Left kidney (tissue), 2 donors: ENCODE data around the gene PSME1. TPM values are rescaled to one million over a fixed set of nuclear protein-coding genes. Genes with fewer than 3 reads are reported as not detected.
A peak's percentile ranks its signal among the peaks of the same experiment; 100 is the strongest.

Experiments used
- DNase-seq: peaks from one replicate; pipeline ENCODE4 v3.0.0-alpha.2; 2013
- polyA plus RNA-seq: library from polyadenylated mRNA; unstranded; fragments of 120-200 nt; gene quantifications from one replicate; pipeline ENCODE4 v1.2.1, GENCODE V29; 2013; ENCODE audit not compliant: insufficient read length

Gene PSME1
- polyA plus RNA-seq, 1 donor = 191 TPM

GRCh38 chr14:24146453-24146977 is 10.5 kb downstream of the PSME1 start, which contains the start of gene PSME2:
Gene PSME2, minus strand, starts transcription at chr14:24146610. Its CDS starts 29 bp downstream, at chr14:24146581.
- peak; percentile 96 for DNase-seq

GRCh38 chr14:24146978-24147760 is 11.2 kb downstream of the PSME1 start, which contains the start of gene RNF31:
Gene RNF31, plus strand, starts transcription at chr14:24147498. Its CDS starts 201 bp downstream, at chr14:24147699.
- DNase-seq = peak; percentile 99

GRCh38 chr14:24147761-24148428 is 11.9 kb downstream of the PSME1 start:
- DNase-seq = no peak

DNA sequence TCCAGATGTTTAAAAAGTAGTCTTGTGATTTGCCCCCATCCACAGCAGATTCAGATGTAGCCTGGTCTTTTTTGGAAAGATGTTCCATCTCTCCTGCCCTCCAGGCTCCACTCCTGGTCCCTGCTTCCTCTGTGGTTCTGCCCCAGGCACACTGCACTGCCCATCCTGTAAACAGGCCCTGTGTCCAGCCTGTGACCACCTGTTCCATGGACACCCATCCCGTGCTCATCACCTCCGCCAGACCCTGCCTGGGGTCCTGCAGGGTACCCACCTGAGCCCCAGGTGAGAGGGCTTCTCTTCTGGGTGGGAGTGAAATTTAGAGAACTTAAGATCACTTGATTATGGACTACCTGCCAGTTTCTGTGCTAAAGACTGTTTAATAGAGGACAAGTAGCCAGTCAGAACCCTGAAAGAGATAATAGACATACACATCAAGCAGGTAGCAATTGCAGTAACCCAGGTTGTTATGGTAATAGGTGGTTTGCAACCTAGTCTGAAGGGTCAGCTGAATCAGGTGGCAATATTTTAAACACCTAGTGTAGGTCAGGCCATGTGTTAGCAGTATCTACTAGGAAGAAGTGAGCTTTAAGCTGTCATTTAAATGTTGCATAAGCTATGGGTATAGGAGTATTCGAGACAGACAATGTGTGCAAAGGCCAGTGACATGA is 13.4 kb downstream of the PSME1 start:
- no peak for DNase-seq

GRCh38 chr14:24150061-24150460 is 14.1 kb downstream of the PSME1 start:
- no peak for DNase-seq

GRCh38 chr14:24150567-24150966 is 14.6 kb downstream of the PSME1 start:
- DNase-seq = no peak

- DNase-seq = no peak
These were observed 15.0 kb downstream of the PSME1 start for GRCh38 chr14:24150993-24151392.

GRCh38 chr14:24151404-24152080 is 15.5 kb downstream of the PSME1 start:
- no peak for DNase-seq

DNA sequence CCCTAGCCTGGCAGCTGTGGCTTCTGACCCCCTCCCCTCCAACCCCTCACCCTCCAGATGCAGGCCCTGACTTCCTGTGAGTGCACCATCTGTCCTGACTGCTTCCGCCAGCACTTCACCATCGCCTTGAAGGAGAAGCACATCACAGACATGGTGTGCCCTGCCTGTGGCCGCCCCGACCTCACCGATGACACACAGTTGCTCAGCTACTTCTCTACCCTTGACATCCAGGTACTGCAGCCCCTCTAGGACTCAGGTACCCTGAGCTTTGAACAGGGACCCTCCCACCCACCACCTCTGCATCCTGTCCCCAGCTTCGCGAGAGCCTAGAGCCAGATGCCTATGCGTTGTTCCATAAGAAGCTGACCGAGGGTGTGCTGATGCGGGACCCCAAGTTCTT is 19.1 kb downstream of the PSME1 start:
- no peak for DNase-seq

- no peak for DNase-seq
These were observed 20.8 kb downstream of the PSME1 start for GRCh38 chr14:24156840-24157239.

DNA sequence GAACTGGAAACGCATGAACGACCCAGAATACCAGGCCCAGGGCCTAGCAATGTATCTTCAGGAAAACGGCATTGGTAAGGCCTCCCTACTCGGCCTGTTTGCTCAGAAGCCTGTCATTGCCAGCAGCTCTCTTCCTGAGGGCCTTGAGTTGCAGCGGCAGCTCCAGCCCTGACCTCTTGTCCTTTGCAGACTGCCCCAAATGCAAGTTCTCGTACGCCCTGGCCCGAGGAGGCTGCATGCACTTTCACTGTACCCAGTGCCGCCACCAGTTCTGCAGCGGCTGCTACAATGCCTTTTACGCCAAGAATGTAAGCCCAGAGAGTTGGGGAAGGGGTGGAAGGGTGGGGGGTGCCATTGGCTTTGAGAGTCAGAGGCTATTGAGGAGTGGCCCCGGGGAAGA is 21.3 kb downstream of the PSME1 start:
- DNase-seq = no peak

- DNase-seq = no peak
These were observed 23.9 kb downstream of the PSME1 start for GRCh38 chr14:24159777-24160498.

GRCh38 chr14:24160499-24160849 is 24.5 kb downstream of the PSME1 start:
- no peak for DNase-seq

- peak; percentile 97 for DNase-seq
These were observed 25.1 kb downstream of the PSME1 start, which contains the start of gene IRF9 for GRCh38 chr14:24160850-24161804. Gene IRF9, plus strand, starts transcription at chr14:24161265. Its CDS starts 880 bp downstream, at chr14:24162145.

DNA sequence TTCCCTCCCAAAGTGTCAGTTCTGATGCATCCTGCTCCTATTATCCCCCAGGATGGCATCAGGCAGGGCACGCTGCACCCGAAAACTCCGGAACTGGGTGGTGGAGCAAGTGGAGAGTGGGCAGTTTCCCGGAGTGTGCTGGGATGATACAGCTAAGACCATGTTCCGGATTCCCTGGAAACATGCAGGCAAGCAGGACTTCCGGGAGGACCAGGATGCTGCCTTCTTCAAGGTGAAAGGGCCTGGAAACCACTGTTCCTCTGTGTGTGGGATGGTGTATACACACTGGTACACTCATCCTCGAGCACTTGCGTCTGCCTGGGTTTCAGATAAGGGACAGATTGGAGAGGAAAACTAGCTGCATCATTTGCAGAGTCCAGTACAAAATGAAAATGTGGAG is 26.1 kb downstream of the PSME1 start:
- no peak for DNase-seq

GRCh38 chr14:24164518-24164991 is 28.6 kb downstream of the PSME1 start:
- no peak for DNase-seq

- DNase-seq = no peak
These were observed 29.8 kb downstream of the PSME1 start for GRCh38 chr14:24165785-24166184.

- no peak for DNase-seq
These were observed 31.6 kb downstream of the PSME1 start for GRCh38 chr14:24167469-24168114.
